ENCODE measurements around the gene EID2B.
A peak's percentile ranks its signal among the peaks of the same experiment; 100 is the strongest.

EID2B gene, protein sequence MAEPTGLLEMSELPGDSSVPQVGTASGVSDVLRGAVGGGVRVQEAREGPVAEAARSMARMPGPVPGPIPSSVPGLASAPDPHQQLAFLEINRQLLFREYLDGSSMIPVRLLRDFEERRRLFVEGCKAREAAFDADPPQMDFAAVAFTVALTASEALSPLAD

DNA sequence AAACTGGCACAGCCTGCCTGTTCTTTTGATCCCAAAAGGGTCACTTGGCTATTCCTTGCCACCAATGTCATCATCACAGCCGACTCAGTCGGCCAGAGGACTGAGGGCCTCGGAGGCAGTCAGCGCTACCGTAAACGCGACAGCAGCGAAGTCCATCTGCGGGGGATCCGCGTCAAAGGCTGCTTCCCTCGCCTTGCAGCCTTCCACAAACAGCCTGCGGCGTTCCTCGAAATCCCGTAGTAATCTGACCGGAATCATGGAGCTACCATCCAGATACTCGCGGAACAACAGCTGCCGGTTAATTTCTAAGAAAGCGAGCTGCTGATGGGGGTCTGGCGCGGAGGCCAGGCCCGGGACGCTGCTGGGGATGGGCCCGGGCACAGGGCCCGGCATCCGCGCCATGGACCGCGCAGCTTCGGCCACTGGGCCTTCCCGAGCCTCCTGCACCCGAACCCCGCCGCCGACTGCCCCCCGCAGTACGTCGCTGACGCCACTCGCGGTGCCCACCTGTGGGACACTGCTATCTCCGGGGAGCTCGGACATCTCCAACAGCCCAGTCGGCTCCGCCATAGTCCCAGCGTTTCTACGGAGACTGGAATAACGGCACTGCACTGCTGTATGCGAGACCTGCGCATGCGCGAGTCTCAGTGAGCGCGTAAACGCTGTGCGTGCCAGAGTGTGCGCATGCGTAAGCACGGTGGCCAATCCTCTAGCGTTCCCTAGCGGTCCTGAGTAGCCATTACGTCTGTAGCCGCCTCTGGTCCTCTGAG lies at the start of gene EID2B:
EID2B (minus strand) TSS at position 620 of the 770 bp plus-strand sequence; CDS start at position 570, 50 bp downstream.
- peak; percentile 64 for DNase-seq

DNA sequence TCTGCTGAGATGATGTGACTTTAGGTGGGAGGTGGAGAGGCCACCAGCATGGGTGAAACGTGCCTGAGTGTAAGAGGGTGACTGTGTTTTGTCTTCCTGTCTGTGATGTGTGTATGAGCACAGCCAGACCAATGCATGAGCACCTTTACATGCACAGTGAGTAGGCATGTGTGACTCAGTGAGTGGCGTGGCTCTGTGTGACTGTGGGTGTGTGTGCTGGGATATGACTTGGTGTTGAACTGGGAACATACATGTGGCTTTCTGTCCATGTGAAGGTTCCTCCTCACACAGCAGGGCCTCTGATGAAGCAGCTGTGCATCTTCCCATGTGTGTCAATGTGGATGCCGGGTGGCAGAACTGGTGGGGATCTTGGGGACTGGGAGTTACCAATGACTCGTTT lies 49.8 kb upstream of the EID2B start:
- no peak for DNase-seq

- DNase-seq = no peak
Measured at GRCh38 chr19:39568604-39569003, 36.0 kb upstream of the EID2B start.

GRCh38 chr19:39566064-39566463 lies 33.4 kb upstream of the EID2B start:
- no peak for DNase-seq

DNA sequence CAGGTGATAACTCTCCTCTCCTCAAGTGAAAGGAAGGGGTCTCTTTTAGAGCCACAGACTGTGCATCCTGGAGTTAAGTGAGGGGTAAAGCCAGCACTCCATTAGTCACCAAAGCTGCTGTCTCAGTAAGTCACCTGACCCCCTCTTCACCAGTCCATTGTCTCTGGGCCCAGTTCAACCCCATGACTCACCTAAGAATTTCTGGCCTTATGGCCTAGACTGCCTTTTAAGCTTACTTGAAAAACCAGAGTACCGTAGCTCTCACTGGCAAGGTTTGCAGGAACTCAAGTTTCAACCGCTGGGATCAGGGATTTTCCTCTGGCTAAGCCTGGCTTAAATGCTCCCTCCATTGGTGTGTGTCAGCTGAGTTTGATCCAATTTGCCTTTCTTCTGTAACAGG lies 30.8 kb upstream of the EID2B start:
- no peak for DNase-seq

- DNase-seq = no peak
Measured at GRCh38 chr19:39558624-39559117, 26.0 kb upstream of the EID2B start.

DNA sequence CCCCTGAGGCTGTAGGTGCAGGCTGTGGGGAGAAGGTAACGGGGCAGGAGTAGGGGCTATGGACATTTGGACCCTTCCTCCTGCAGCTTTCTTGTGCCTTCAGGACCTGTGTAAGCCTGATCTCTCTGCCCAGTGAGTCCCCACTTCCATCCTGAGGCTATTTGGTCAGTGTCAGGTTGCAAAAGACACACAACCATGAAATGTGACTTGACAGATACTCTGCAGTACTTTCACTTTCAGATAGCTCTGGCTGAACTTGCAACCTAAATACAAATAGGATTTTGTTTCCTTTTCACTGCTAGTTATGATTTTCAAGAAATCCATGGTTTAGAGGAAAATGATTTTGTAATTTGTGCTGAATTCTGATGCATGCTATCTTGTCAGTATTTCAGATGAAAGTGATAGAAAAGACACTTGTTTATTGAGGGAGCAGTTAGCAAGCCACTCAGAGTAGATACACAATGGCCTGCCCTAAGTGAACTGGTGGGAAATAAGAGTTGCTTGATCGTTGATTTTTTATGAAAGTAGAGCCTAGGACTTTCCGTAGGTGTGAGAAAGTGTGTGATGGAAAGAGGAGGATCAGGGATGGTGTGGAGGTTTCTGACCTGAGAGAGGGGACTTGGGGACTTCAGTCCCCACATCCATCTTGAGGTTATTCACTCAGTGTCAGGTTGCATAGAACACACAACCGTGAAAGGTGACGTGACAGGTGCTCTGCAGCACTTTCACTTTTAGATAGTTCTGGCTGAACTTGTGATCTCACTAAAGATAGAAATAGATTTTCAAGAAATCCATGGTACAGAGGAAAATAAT lies 25.4 kb upstream of the EID2B start:
- DNase-seq = no peak

DNA sequence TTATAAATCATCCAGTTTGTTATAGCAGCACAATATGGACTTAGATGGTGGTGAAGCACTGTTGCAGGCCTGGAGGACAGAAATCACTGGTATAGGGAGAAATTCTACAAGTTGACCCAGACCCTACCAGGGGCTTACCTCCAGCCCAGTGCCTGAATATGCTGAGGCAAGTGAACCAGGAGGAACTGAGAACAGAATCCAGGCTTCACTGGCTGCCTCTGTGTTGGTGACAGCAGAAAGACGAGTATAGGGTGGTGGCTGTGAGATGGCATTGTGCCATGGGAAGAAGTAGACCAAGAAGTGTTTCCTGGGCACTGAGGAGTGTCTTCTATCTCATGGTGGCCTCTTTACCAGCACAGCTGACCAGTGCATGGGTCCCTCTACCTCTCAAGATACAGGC lies 23.2 kb upstream of the EID2B start:
- no peak for DNase-seq

DNA sequence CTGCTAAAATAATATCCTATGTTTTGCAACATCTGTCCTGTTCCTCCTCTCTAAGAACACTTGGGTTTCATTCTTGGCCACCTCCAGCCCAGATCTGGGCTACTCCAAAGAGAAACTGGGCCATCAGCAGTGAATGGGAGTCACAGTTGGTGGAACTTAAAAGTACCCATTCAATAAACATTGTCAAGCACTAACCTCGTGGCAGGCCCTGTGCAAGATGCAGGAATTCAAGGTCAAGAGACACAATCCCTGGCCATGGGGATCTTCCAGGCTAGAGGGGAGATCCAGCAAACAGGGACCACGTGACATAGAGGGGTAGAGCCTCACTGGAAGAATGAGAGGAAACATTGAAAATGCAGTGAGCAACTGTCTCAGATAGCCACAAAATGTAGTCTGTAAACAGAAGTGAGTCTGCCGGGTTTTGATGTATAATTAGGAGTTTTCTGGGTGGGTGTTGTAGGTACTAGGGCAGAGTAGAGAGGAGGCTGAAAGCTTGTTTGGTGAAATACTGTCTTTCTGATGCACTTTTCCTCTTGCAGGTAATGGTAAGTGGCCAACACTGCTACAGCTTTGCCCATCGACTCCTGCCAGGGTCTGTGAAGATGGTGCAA lies 22.2 kb upstream of the EID2B start:
- no peak for DNase-seq

DNA sequence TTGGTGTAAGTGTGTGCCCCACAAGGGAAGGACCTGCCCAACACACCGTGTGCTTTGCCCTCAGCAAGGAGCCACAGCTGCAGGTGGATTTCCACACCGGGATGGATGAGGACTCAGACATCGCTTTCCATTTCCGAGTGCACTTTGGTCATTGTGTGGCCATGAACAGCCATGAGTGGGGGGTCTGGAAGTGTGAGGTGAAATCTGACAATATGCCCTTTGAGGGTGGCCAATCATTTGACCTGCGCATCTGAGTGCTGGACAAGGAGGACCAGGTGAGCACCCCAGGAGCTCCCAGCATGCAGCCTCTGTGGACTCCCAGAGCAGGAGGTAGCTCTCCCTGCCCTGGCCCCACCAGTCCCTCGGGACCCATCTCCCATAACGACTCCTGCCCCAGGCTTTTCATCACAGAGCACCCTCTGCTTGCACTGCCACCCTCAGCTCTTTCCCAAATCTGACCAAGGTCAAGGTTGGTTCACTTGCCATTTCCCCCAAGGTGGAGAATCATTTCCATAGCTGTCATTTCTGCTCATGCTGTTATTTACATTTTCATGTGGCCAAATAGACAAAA lies 20.5 kb upstream of the EID2B start:
- DNase-seq = no peak

DNA sequence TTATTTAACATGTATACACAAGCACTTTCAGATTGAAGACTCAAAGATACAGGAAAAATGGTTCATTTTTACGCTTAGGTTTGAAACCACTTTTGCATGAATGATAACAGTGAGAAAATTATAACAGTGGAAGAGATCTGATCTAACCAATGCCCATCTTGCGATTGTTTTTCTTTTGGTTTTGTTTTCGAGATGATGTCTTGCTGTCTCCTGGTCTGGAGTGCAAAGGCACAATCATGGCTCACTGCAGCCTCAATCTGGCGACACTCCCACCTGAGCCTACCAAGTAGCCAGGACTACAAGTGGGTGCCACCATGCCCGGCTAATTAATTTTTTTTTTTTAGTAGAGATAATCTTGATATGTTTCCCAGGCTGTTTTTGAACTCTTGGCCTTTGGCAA lies 17.5 kb upstream of the EID2B start:
- DNase-seq = no peak

- no peak for DNase-seq
Measured at GRCh38 chr19:39546599-39546998, 13.9 kb upstream of the EID2B start.

GRCh38 chr19:39544911-39545310 lies 12.3 kb upstream of the EID2B start:
- DNase-seq = no peak

DNA sequence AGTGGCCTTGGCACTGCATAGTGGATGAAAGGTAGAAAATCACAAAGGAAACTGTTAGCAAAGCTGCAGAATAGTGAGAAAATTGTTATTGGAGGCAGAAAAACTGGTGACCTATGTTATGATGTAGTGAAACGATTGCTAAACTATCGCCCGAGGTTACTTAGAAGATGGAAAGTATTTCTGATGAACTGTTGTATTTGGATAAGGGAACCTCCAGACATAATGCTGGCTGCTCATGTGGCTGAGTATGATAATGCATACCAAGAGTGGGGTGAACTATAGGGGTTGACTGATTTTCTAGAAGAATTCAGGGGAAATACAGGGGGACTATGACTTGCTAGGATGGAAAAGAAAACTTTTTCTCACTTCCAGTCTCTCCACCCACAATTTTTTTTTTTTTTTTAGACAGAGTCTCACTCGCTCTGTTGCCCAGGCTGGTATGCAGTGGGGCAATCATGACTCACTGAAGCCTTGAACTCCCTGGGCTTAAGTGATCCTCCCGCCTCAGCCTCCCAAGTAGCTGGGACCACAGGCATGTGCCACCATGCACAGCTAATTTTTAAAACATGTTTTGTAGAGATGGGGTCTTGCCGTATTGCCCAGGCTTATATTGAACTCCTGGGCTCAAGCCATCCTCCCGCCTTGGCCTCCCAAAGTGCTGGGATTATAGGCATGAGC lies 11.7 kb upstream of the EID2B start:
- DNase-seq = no peak

DNA sequence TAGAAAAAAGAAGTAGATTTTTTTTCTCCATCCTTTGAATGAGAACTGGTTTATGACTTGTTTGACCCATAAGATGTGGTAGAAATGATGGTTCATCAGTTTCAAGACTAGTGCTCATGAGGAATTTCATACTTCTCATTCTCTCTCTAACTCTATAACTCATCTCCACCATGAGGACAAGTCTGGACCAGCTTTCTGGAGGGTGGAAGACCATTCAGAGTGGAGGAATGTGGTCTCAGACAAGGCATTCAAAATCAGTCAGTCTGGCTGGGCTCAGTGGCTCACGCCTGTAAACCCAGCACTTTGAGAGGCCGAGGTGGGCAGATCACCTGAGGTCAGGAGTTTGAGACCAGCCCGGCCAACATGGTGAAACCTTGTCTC lies 10.8 kb upstream of the EID2B start:
- DNase-seq = no peak

- DNase-seq = no peak
Measured at GRCh38 chr19:39542206-39542605, 9.6 kb upstream of the EID2B start.

DNA sequence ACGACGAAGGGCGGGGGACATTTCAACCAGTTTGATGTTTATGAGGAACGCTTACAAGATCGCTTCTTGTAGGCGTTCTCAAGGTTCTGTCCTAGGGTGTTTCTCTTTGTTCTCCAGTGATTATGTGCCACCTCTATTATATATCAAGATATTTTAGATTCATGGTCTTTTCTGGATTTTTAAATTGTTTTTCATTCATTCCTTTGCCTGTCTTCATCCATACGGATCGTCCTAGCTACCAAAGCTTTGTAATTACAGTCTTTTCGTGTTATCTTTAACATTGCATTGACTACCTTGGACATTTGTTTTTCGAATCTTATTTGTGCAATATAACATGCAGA lies 7.7 kb upstream of the EID2B start:
- no peak for DNase-seq

DNA sequence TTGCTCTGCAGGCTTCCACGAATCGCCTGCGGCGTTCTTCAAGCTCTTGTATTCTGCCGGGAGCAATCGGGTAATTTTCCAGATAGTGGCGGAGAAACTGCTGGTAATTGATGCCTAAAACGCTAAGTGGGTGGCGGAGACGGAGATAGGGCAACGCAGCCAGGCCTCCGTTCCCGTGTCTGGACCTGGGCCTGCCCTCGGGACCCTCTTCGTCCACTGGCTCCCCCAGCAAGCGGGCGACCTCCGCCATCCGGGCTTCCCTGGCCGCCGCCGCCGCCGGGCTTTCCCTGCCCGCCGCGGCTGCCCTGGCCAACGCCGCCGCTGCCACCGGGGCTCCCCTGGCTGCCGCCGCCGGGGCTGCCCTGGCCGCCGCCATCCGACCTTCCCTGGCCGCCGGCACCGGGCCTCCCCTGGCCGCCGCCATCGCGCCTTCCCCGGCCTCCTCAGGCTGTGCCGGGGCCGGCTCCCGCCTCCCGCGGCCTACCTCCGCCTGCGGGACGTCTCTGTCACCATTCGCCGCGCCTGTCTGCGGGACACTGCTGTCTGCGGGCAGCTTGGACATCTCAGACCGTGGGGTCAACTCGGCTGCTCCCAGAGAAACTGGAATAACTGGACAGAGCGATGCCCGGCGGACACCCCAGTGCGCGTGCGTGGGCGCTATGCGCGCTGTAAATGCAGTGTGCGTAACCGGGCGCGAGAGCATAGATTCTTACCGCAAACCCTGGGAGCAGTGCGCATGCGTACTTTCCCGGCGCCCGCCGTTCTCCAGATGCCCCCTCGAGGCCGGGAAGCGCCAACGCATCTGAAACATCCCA lies 7.1 kb upstream of the EID2B start, which contains the start of gene EID2:
EID2 (minus strand) TSS at position 644 of the 815 bp plus-strand sequence; CDS start at position 562, 82 bp downstream.
- DNase-seq = peak; percentile 67

DNA sequence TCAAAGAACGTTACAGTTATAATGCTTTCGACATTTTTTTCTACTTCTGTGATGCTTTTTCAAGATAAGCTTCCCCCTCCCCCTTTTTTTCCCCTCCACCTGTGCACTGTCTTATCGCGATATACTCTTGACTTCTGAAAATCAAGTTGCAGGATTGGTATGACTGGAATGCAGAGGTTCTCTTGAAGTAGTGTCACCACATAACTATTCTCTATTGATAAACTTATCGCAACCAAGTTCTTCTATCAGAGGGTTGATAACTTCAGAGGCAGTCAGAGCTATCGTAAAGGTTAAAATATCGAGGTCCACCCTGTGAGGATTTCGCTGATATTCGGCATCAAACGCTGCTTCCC lies 6.5 kb upstream of the EID2B start:
- DNase-seq = no peak

DNA sequence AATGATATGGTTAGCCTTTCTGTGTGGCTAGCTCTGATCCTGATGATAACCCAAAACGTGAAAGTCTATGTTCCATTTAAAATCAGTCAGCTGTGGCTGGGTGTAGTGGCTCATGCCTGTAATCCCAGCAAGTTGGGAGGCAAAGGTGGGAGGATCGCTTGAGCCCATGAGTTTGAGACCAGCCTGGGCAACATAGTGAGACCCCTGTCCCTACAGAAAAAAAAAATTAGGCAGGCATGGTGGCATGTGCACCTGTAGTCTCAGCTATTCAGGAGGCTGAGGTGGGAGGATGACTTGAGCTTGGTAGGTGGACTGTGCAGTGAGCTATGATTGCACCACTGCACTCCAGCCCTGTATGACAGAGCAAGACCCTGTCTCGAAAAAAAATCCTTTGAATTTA lies 1.1 kb upstream of the EID2B start:
- DNase-seq = no peak

DNA sequence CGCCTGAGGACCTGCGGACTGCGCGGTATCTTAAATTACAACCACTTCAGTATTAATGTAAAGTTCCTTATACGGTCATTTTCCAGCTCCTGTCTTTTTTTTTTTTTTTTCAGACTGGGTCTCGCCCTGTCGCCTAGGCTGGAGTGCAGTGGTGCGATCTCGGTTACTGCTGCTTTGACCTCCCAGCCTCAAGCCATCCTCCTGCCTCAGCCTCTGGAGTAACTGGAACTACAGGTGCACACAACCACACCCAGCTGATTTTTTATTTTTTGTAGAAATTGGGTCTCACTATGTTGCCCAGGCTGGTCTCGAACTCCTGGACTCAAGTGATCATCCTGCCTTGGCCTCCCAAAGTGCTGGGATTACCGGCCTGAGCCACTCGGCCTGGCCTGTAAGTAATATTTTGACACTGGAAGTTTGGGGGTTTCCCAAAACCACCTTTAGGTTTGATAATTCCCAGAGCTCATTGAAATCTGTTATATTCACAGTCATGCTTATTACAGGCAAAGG lies 406 bp upstream of the EID2B start:
- no peak for DNase-seq
